Peyer's patch (tissue), 4 donors: Measurements from ENCODE around the gene GLI2. TPM values are rescaled to one million over a fixed set of nuclear protein-coding genes. Genes with fewer than 3 reads are reported as not detected.

Experiments
- DNase-seq, 3 donors: peaks; one replicate each; pipeline ENCODE4 v3.0.0-alpha.2; 2017 to 2019
- H3K27ac ChIP-seq, 4 donors: fragments of 200-600 bp; sonication (generic); one replicate each; pipeline ENCODE4 v1.5.1; 2016 to 2019
- H3K27me3 ChIP-seq, 2 donors: fragments of 200-600 bp; sonication (generic); one replicate each; pipeline ENCODE4 v1.5.1; 2019
- H3K36me3 ChIP-seq, 3 donors: fragments of 200-600 bp; sonication (generic); one replicate each; pipeline ENCODE4 v1.5.1; 2016 to 2019
- H3K4me1 ChIP-seq, 4 donors: fragments of 200-600 bp; sonication (generic); one replicate each; pipeline ENCODE4 v1.5.1; 2016 to 2019
- H3K4me3 ChIP-seq, 4 donors: fragments of 200-600 bp; sonication (generic); 1 replicate in 3 of 4; 2 replicates in 1 of 4; pipeline ENCODE4 v1.5.1; 2016 to 2019; ENCODE audit warnings: mild to moderate bottlenecking in 1 of 4
- H3K9me3 ChIP-seq, 4 donors: fragments of 200-600 bp; sonication (generic); one replicate each; pipeline ENCODE4 v1.5.1; 2016 to 2019; ENCODE audit warnings: mild to moderate bottlenecking in 1 of 4
- POLR2A ChIP-seq, 2 donors: fragments of 450-650 bp; IDR thresholded peaks; one replicate each; pipeline ENCODE4 v1.5.1; 2017; ENCODE audit warnings: antibody characterized with exemption in 2 of 2, mild to moderate bottlenecking in 2 of 2, moderate library complexity in 2 of 2
- total RNA-seq, 4 donors: library from RNA; depleted of rRNA; stranded (reverse); fragments of >200 nt; gene quantifications; one replicate each; pipeline ENCODE4 v1.1.0, GENCODE V29; 2016
- TF ChIP-seq, protein P1 (sequence below), 6 experiments: fragments of 450-650 bp in 4 of 6; fragments of 200-600 bp in 2 of 6; sonication (generic) in 1 of 6; IDR thresholded peaks; one replicate each; pipeline ENCODE4 v1.5.1; 2017 to 2019; ENCODE audit warnings: antibody characterized with exemption in 6 of 6, mild to moderate bottlenecking in 3 of 6, moderate library complexity in 1 of 6

GLI2 gene
- total RNA-seq, 4 donors from 2014 or later = 0.18 to 5.8 (median 0.94) TPM

DNA sequence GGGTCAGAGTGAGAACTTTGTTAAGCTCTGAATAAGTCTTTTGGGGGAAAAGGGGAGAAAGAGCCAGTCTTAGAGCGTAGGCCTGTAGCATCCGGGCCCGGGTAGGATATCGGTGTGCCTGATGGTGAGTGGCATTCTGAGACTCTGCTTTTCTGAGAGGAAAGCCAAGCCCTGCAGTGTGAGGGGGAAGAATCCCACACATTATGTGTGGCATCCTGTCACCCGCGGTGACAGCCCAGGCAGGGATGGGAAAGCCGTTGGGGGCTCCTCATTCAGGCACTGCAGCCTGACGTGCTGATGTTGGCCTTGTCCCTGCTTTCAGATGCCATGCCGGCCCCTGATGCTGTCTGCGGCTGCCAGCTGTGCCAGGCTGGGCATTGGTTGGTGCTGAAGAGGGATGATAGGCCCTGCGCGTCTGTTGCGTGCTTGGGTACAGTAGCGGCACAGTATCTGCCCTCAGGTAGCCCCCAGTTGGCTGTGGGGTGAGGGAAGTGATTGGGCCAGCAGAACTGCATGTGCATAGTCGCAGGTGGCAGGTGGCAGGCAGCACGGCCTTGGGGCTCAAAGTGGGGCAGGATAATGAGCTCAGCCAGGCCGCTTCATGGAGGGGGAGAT is 37.6 kb downstream of the GLI2 start:
- Histone ChIP-seq H3K27me3 (no peaks in the 10 kb centered on the region), H3K36me3 (no peaks in the 10 kb centered on the region), H3K9me3 (no peaks in the 10 kb centered on the region), H3K4me3 (no peak overlapping the region), H3K4me1 (no peaks in the 10 kb centered on the region), H3K27ac (no peak overlapping the region)
- DNase-seq = peak in 1 of 3 donors; percentile 36
- TF ChIP-seq, protein P1, sequence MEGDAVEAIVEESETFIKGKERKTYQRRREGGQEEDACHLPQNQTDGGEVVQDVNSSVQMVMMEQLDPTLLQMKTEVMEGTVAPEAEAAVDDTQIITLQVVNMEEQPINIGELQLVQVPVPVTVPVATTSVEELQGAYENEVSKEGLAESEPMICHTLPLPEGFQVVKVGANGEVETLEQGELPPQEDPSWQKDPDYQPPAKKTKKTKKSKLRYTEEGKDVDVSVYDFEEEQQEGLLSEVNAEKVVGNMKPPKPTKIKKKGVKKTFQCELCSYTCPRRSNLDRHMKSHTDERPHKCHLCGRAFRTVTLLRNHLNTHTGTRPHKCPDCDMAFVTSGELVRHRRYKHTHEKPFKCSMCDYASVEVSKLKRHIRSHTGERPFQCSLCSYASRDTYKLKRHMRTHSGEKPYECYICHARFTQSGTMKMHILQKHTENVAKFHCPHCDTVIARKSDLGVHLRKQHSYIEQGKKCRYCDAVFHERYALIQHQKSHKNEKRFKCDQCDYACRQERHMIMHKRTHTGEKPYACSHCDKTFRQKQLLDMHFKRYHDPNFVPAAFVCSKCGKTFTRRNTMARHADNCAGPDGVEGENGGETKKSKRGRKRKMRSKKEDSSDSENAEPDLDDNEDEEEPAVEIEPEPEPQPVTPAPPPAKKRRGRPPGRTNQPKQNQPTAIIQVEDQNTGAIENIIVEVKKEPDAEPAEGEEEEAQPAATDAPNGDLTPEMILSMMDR (IDR thresholded peaks at IDR 0.05) = no peak
- no peak for TF ChIP-seq POLR2A (IDR thresholded peaks at IDR 0.05)

DNA sequence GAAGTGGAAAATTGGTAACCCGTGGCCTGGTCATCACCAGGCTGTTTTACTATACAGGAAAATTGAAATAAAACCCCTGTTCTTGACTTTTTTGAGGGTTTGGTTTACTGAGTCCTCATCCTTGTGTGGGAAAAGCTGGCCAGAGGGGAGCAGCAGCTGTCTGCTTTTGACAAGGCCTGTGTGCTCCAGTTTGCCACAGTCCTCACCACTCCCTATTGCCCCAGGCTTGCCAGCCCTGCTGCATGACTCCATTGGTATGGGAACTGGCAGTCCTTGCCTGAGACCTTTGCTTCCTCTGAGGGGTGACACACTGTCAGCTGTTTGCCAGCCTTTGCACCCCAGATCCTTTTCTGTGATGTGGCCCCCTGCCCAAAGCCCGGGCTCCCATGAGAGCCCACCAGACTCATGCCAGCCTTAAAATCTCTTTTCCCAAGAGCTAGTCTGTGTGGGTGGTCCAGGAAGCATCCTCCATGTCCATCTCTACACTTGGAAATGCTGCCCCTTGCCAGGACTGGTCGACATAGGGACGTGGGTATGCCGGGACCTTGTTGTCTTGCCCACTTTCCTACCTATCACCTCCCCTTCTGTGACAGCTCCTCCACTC is 39.0 kb downstream of the GLI2 start:
- Histone ChIP-seq H3K4me1 (no peaks in the 10 kb centered on the region), H3K27ac (no peak overlapping the region), H3K9me3 (no peaks in the 10 kb centered on the region), H3K27me3 (no peaks in the 10 kb centered on the region), H3K36me3 (no peaks in the 10 kb centered on the region), H3K4me3 (no peak overlapping the region)
- TF ChIP-seq, protein P1 (IDR thresholded peaks at IDR 0.05) = no peak
- TF ChIP-seq POLR2A (IDR thresholded peaks at IDR 0.05) = no peak
- no peak for DNase-seq

DNA sequence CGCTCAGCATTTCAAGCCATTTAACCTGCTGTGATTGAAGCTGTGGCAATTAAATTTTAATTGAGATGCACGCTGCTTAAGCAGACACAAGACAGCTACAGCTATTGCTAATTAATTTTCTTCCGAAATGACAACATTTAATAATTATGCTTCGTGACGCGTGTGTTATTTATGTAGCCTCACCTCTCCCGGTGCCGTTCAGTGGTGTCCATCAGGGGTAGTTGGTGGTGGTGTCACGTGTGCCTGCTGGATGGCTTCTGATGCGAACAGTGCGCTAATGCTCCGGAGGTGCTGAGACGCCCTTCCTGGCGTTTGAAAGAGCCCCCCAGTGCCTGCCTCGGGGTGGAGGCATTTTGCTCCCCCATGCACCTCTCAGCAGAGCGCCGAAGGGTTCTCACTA is 39.5 kb downstream of the GLI2 start:
- DNase-seq = no peak
- Histone ChIP-seq H3K36me3 (no peaks in the 10 kb centered on the region), H3K4me1 (no peaks in the 10 kb centered on the region), H3K9me3 (no peaks in the 10 kb centered on the region), H3K27ac (no peak overlapping the region), H3K27me3 (no peaks in the 10 kb centered on the region), H3K4me3 (no peak overlapping the region)
- no peak for TF ChIP-seq POLR2A (IDR thresholded peaks at IDR 0.05)

DNA sequence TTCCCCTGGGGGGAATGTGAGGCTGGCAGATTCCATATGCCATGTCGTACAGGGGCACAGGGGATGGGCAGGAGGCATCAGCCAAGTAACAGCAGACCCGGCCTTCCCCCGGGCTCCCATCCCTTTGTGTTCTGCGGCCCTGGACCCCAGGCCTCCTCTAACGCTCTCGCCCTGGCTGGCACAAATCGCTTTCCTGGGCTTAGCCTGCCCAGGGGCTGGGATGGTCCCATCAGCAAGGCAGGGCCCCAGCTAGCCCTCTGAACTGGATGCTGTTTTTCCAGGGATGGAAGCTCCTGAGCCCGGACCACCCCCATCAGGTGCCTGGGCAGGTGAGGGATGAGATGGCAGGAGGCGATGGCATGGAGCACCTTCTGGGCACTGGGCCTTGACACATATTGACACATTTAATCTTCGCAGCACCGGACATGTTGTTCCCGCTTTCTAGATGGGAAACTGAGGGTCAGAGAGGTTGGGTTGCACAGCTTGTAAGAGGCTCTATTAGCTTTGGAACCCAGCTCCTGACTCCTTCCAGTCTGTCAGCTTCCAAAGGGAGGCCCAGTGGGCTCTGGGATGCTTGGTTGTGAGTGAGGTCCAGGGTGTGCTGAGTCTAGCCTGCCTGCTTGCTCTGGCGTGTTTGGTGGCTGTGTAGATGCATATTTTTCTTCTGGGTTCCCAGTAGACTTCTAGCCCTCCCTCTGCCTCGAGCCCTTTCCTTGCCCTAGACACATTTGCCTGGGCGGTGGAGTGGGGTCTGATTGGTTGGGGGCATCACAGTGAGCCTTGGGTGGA is 40.3 kb downstream of the GLI2 start:
- Histone ChIP-seq H3K4me1 (no peaks in the 10 kb centered on the region), H3K27me3 (no peaks in the 10 kb centered on the region), H3K4me3 (no peak overlapping the region), H3K36me3 (no peaks in the 10 kb centered on the region), H3K27ac (no peak overlapping the region), H3K9me3 (no peaks in the 10 kb centered on the region)
- DNase-seq = no peak
- TF ChIP-seq, protein P1 (IDR thresholded peaks at IDR 0.05) = no peak
- TF ChIP-seq POLR2A (IDR thresholded peaks at IDR 0.05) = no peak

DNA sequence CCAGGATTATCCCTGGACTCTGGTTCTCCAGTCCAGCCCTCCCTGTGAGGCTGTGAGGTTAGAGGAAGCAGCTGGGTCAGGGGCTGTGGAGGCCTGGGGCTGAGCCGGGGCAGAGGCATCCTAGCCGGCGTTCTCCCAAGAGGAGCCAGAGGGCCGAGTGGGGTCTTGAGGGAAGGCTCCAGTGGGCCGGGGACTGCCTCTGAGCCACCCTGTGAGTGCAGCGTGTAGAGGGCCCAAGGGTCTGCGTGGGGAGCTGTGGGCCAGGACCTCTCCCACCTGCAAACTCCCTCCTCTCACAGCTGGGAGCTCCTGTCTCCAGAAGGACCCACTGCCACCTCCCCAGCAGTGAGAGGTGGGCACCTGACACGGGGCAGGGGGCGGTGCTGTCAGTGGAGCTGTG is 41.0 kb downstream of the GLI2 start:
- H3K4me1 ChIP-seq = no peaks in the 10 kb centered on the region
- no peaks in the 10 kb centered on the region for H3K9me3 ChIP-seq
- no peak for DNase-seq

More for the DNA sequence above, 41.0 kb downstream of the GLI2 start:
- TF ChIP-seq, protein P1 (IDR thresholded peaks at IDR 0.05) = no peak
- no peak for TF ChIP-seq POLR2A (IDR thresholded peaks at IDR 0.05)
- Histone ChIP-seq H3K27ac (no peak overlapping the region), H3K36me3 (no peaks in the 10 kb centered on the region), H3K27me3 (no peaks in the 10 kb centered on the region), H3K4me3 (no peak overlapping the region)
